HG03039 (cell line): ENCODE results near the gene GPX6.
"Not testable (repeated sequence)": the region's sequence is repeated elsewhere in the genome, so short reads cannot be mapped to it uniquely, and the experiment has no call there.

ENCODE experiments used
- ATAC-seq: cut with Tn5 transposase; IDR thresholded peaks from one replicate; pipeline ENCODE4 v1.9.1; 2021; ENCODE audit warnings: mild to moderate bottlenecking, moderate library complexity; ENCODE audit not compliant: unreplicated experiment

GPX6 gene

GRCh38 chr6:28515676-28516075 lies at the start of gene GPX6:
TSS of gene GPX6 (minus strand) at chr6:28515793. CDS start at chr6:28515743, 50 bp downstream.
- no peak for ATAC-seq

- ATAC-seq, result no peak
Measured at GRCh38 chr6:28563430-28564095, 48.0 kb upstream of the GPX6 start.

DNA sequence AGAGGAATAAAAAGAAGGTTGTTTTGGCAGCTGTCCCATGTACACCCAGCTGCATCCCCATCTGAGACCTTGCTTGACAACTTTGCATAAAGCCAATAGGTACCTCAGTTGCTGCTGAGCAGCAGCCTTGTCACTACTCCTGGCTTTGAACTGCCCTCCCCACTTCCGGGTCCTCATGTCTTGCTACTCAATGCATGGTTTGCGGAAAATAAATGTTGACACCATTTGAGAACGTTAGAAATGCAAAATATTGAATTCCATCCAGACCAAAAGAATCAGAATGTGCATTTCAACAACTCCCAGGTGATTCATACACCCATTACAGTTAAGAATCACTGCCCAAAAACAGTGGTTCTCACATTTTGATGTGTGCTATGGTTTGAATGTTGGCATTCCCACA lies 43.0 kb upstream of the GPX6 start:
- no peak for ATAC-seq

DNA sequence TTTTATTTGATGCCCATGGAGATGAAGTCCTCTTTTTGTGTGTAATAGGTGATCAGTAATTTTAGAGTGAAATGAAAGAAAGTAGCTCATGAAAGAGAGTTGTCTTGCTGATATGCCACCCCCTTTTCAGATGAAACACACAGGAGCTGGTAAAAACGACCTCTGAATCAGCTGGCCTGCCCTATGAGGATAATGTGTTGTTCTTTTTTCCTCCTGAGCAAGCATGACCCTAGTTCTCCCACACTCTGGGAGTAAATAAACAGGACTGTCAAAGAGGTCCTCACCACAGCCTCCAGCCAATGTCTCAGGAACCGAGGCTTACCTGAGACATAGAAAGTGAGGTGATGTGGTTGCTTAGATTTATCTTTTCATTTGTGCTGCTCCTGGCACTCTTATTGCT lies 39.5 kb upstream of the GPX6 start:
- ATAC-seq, result no peak

- ATAC-seq, result no peak
Measured at GRCh38 chr6:28553986-28554881, 38.6 kb upstream of the GPX6 start.

DNA sequence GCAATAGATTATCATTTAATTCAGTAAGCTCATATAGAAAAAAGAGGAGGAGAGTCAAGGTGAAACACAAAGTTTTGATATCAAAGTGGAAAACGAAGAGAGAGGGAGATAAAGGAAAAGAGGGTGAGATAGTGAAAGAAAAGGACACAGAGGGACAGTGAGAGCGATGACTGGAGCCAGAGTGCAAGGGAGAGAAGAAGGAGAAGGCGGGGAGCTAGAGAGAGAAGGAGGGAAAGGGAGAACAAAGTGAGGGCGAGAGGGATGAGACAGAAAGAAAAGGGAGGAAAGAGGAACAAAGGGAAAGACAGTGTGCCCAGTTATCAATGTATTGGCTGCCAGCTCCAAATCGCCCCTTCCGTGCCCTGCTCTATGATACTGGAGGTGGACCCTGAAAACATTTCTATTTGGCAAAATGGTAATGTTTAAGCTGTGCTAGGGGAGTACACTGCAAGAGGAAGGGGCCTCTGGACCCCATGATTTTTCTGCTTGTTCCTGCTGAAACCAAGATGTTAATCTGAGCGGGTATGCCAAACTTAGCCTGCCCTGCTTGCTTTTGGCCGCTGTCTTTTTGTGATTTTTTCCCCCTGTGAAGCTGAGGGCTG lies 37.9 kb upstream of the GPX6 start:
- no peak for ATAC-seq

GRCh38 chr6:28551891-28552666 lies 36.5 kb upstream of the GPX6 start:
- ATAC-seq, result no peak

DNA sequence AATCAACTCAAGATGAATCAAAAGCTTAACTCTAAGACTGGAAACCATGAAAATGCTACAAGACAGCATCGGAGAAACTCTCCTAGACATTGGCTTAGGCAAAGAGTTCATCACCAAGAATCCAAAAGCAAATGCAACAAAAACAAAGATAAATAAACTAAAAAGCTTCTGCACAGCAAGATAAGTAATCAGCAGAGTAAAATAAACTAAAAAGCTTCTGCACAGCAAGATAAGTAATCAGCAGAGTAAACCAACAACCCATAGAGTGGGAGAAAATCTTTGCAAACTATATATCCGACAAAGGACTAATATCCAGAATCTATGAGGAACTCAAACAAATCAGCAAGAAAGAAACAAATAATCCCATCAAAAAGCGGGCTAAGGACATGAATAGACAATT lies 31.4 kb upstream of the GPX6 start:
- not testable (repeated sequence) for ATAC-seq

- ATAC-seq, result no peak
Measured at GRCh38 chr6:28545955-28546354, 30.4 kb upstream of the GPX6 start.

DNA sequence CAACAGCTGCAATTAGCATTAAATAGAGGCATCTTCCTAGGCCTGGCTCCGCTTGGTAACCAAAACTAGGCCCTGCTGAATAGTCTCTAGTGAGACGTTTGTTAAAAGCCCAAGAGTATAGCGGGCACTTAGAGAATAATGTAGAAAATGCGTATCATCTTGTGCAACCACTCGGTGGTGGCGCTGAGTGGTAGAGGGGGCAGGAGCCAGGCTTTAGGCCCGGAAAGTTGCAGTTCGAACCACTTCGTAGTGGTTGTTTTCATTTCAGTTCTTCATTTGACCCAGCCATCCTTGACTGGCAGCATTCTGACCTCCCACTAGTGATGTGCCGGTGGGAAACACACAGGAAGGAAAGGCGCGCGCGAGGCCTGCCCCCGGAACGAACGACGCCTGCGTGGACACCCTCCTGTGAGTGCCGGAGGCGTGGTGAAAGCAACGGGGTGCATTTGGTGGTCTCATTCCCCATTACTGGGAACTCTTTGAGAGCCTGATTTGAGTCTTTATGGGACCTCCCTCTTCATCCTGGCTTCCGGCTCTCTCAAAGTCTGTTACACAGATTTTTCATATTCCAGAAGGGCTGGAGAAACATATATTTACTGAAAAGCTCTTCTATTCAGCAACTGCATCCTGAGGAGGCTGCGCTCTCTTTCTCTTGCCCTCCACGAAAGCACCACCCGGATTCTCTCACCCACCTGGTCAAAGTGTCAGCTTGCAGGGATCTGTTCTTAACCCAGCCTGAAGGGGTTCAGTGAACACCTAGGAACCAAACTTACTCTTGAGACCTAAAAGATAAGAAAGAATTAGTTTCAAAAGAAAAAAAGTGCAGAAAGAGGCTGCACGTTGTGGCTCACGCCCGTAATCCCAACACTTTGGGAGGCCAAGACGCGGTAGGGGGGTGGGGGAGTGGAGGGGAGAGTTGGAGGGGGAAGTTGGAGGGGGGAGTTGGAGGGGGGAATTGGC lies 28.3 kb upstream of the GPX6 start:
- no peak for ATAC-seq

DNA sequence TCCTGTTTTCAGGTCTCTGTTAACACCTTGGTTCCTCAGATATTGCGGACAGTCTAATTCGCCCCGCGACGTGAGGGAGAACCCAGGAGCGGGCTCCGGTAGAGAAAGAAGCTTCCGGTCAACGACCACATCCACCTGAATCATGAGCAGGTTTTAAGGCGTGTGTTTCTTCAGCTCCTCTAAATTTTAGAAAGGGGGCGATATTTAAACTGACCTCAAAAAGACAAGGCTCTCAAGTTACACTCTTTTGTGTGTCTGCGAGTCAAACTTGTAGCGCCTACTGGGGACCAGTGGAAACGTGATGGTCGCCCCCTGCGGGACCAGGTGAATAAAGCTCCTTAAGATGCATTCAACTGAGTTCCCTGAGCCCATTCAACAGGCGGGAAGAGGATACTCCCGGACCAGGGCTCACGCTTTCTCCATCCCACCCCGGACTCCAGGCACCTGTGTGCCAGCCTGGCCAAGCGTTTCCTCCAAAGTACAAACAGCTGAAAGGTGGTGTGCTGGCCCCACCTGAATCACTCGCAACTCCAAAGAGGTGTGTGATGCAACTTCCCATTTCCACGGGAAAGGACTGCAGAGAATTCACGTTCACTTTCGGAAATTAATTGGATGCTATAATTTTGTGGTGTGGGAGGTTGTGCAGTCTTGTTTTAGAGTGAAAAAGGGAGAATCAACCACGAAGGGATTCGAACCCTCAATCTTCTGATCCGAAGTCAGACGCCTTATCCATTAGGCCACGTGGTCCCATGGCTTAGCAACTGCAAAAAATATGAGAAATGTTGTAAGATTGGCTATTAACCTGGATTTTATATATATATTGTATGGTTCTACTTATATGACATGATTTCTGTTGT lies 27.1 kb upstream of the GPX6 start:
- ATAC-seq, result no peak

DNA sequence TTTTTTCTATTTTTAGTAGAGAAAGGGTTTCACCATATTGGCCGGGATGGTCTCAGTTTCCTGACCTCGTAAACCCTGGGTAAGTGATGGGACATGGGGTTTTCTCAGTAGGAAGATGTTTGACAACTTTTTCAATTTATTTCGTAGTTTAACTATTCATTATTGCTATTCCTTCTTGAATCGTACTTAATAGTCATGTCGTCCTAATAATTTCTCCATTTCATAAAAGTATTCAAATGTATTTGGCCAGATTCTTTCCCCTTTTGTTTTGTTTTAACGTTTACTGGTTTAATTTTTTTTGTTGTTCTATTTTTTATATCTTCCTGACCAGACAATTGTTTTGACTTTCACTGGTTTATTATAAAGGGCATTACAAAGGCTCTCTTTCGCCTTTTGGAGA lies 26.4 kb upstream of the GPX6 start:
- ATAC-seq, result no peak

GRCh38 chr6:28537509-28538140 lies 22.0 kb upstream of the GPX6 start:
- ATAC-seq, result no peak

DNA sequence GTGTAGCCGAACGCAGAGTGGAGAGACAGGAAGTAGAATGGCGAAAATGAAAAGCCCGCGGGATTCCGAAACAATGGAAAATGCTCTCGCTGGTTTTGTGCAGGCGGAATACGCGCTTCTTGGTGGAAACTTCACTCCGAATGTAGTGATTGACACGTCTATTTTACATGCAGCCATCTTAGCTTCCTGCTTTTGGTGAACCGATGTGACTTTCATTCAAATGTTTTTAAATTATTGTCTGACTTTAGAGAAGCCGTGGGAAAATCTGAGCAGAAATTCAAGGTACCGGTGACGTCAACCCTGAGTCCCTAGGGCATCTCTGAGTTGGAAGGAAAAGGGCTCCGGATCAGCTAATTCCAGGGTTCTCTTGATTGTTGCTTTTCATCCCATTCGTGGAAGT lies 21.5 kb upstream of the GPX6 start:
- ATAC-seq, result no peak

DNA sequence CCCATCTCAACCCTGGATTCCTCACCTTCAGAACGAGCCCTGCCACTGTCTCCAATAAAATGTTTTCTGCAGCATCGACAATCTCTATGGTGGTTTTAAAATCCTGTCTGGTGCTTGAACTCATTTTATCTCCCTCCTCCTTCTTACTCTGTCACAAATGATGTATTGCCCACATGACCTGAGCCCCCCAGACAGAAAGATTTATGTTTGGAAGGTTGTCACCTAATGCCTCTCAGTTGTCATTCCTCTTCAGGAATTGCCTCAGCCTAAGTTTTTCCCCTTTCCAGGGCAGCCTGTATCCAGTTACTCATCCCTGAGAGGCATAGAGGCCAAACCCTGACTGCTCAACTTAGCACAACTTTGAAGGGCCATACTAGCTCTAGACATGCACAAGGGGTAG lies 19.3 kb upstream of the GPX6 start:
- ATAC-seq, result no peak

DNA sequence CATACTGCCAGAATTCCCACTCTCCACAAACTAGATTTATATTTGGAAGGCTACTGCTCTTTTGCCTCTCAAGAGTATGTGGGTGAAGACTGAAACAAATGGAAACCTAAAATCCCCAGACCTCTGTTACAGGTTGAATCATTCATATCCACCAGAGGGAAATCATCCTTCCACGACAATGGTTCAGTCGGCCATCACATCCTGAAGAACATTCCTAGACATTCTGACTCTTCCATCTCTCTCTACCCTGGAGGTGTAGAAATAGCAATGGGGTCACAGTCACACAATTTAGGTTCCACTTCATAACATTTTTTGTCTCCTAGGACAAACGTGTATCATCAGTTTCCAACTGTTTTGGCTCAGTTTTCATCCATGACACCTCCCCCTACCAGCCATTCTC lies 18.7 kb upstream of the GPX6 start:
- no peak for ATAC-seq

DNA sequence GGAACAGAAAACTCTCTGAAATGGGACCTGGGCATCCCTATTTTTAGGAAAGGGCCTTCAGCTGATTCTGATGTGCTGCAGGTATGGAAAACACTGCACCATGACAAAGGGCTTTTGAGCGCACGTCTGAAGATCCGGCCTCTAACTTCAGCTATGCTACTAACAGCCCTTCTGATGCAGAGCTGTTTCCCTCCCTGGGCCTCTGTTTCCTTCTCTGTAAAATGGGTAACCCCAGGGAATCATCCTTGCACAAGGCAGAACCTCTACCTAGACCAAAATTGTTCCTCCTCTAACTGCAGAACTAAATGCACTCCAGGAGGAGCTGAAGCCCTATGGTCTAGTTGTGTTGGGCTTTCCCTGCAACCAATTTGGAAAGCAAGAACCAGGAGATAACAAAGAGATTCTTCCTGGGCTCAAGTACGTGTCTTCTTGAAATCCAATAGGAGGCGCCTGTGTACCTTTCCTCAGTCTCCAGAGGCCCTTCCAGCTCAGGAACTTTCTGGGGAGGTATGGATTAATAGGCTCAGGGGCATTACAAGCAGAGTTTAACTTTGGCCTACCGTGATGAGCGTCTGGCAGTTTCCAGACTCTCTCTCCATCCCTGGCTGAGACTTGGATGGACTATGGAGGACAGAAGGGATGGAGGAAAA lies 16.0 kb upstream of the GPX6 start:
- no peak for ATAC-seq

DNA sequence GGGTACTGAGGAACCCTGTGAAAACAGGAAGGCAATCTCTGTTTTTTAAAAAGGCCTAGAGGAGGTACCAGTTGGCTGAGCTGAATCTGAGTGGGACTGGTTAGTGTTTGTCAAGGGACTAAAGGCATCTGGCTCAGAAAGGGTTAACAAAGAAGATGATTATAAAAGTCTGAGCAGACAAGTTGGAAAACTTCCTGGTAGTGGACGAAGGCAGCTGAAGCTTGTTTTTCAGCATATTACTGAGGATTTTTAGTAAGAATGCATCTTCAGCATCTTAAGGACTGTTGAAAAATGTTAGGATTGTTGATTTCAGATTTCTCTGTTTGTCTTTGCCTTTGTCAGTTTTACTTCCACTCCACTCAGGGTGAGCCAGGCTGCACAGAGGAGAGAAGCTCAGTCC lies 15.2 kb upstream of the GPX6 start:
- no peak for ATAC-seq
